GM12878 (cell line): ENCODE measurements around the gene TMEM151A. TPM values are rescaled to one million over a fixed set of nuclear protein-coding genes. Genes with fewer than 3 reads are reported as not detected.

ENCODE experiments used
- ATAC-seq: fragments of 200-7000 bp; cut with Tn5 transposase; 3 replicates; pipeline ENCODE4 v1.9.1; 2020; ENCODE audit warnings: mild to moderate bottlenecking, moderate library complexity
- BruUV-seq: library from RNA; stranded (reverse); fragments of 400-500 nt; replicated peaks from 2 replicates; lab custom pipeline; 2021; lab: Mats Ljungman, UMichigan
- CTCF ChIA-PET: fragments of 300-600 bp; sonication (Branson Sonifier 250); formaldehyde crosslinking; extraction: SDS; loops from one replicate; lab custom pipeline; 2021; ENCODE audit warnings: inconsistent platforms; lab: Yijun Ruan, JAX
- POLR2A ChIA-PET: fragments of 350-600 bp; formaldehyde crosslinking; extraction: SDS; loops from one replicate; lab custom pipeline; 2021; ENCODE audit warnings: inconsistent platforms; lab: Charles Lee
- RAD21 ChIA-PET: fragments of 300-600 bp; sonication (Branson Sonifier 250); formaldehyde crosslinking; loops from one replicate; lab custom pipeline; 2023; ENCODE audit warnings: antibody characterized with exemption; ENCODE audit not compliant: unreplicated experiment; lab: Charles Lee
- SMC1A ChIA-PET: fragments of 300-600 bp; sonication (Branson Sonifier 250); formaldehyde crosslinking; loops from one replicate; lab custom pipeline; 2023; ENCODE audit not compliant: unreplicated experiment, uncharacterized antibody; lab: Charles Lee
- DNase-seq: peaks from one replicate; pipeline ENCODE4 v3.0.0-alpha.2; 2011; ENCODE audit warnings: low read depth, low spot score
- FAIRE-seq: peaks from 3 replicates; lab custom pipeline; 2011; peaks lifted over from hg19 to GRCh38; lab: Jason Lieb, UNC
- H2AFZ ChIP-seq: 2 replicates; pipeline ENCODE4 v1.6.0; 2011; ENCODE audit warnings: low read depth, low read length, control low read depth; ENCODE audit not compliant: control insufficient read depth
- H3K27ac ChIP-seq: 2 replicates; pipeline ENCODE4 v1.5.1; 2011; ENCODE audit warnings: control low read depth; ENCODE audit not compliant: control insufficient read depth, insufficient read depth
- H3K27me3 ChIP-seq, 2 experiments: replicated peaks in 1 of 2; 2 replicates each; pipeline versions ENCODE4 v1.6.0 to v1.6.1; 2011; ENCODE audit warnings: low read length in 1 of 2; ENCODE audit not compliant: control insufficient read depth in 2 of 2, insufficient read depth in 2 of 2
- H3K36me3 ChIP-seq, 2 experiments: 2 replicates each; pipeline ENCODE4 v1.5.1; 2011; ENCODE audit warnings: low read length in 1 of 2; ENCODE audit not compliant: control insufficient read depth in 2 of 2, insufficient read depth in 2 of 2
- H3K4me1 ChIP-seq: 2 replicates; pipeline ENCODE4 v1.6.1; 2011; ENCODE audit warnings: mild to moderate bottlenecking, low read length, moderate library complexity, mixed read lengths; ENCODE audit not compliant: control insufficient read depth, insufficient read depth
- H3K4me2 ChIP-seq: 2 replicates; pipeline ENCODE4 v1.6.0; 2011; ENCODE audit warnings: control low read depth; ENCODE audit not compliant: control insufficient read depth, insufficient read depth
- H3K4me3 ChIP-seq: fragments of 200-600 bp; sonication (generic); 2 replicates; pipeline ENCODE4 v1.5.1; 2016
- H3K79me2 ChIP-seq: 2 replicates; pipeline ENCODE4 v1.6.0; 2011; ENCODE audit warnings: low read length; ENCODE audit not compliant: control insufficient read depth, insufficient read depth
- H3K9ac ChIP-seq: 2 replicates; pipeline ENCODE4 v1.8.0; 2011; ENCODE audit warnings: low read length, control low read depth, mixed read lengths; ENCODE audit not compliant: control insufficient read depth, insufficient read depth
- H3K9me3 ChIP-seq: replicated peaks from 3 replicates; pipeline ENCODE4 v1.5.1; 2011; ENCODE audit warnings: mild to moderate bottlenecking, low read length; ENCODE audit not compliant: control insufficient read depth, insufficient read depth
- H4K20me1 ChIP-seq: 2 replicates; pipeline ENCODE4 v1.6.0; 2011; ENCODE audit not compliant: control insufficient read depth, insufficient read depth
- BHLHE40 ChIP-seq, 2 experiments: fragments of 450-650 bp in 1 of 2; IDR thresholded peaks; 2 replicates each; pipeline ENCODE4 v1.6.1; 2011 to 2017; ENCODE audit warnings: low read depth in 2 of 2, borderline replicate concordance in 1 of 2, improper control_type of control experiment in 1 of 2, low read length in 1 of 2, mild to moderate bottlenecking in 1 of 2
- DPF2 ChIP-seq: fragments of 450-650 bp; IDR thresholded peaks from 2 replicates; pipeline ENCODE4 v1.6.1; 2017; ENCODE audit warnings: mild to moderate bottlenecking
- NFXL1 ChIP-seq: fragments of 450-650 bp; IDR thresholded peaks from 2 replicates; pipeline ENCODE4 v1.6.1; 2017; ENCODE audit warnings: antibody characterized with exemption, mild to moderate bottlenecking, borderline replicate concordance
- NR2F1 ChIP-seq: fragments of 450-650 bp; conservative IDR thresholded peaks from 2 replicates; pipeline ENCODE4 v1.6.1; 2017; ENCODE audit warnings: mild to moderate bottlenecking
- RBBP5 ChIP-seq: fragments of 200-600 bp; sonication (generic); conservative IDR thresholded peaks from 2 replicates; pipeline ENCODE4 v1.6.1; 2016
- SIX5 ChIP-seq: IDR thresholded peaks from 2 replicates; pipeline ENCODE4 v1.6.1; 2011; ENCODE audit warnings: mild to moderate bottlenecking, low read depth, low read length, moderate library complexity; ENCODE audit not compliant: severe bottlenecking
- ZNF592 ChIP-seq: fragments of 450-650 bp; IDR thresholded peaks from 2 replicates; pipeline ENCODE4 v1.6.1; 2017; ENCODE audit warnings: mild to moderate bottlenecking, moderate library complexity
- ZZZ3 ChIP-seq: IDR thresholded peaks from 2 replicates; pipeline ENCODE4 v1.6.1; 2011; ENCODE audit warnings: low read depth; ENCODE audit not compliant: control insufficient read depth, insufficient read length
- WGBS: methylation state at CpG from one replicate; pipeline ENCODE4 v1.1.6; 2016; ENCODE audit warnings: low lambda C conversion rate; ENCODE audit not compliant: insufficient replicate concordance, insufficient coverage; ENCODE audit errors: missing lambda C conversion rate; 5-methylcytosine and 5-hydroxymethylcytosine counted together
- in situ Hi-C: fragments of 300-500 bp; cut with MboI; formaldehyde crosslinking; loops from 9 replicates; pipeline ENCODE4 v1.14.3; 2018; ENCODE audit warnings: mixed read lengths
- intact Hi-C: fragments of 100-400 bp; cut with micrococcal nuclease; formaldehyde crosslinking; loops from one replicate; pipeline ENCODE4 v1.14.2; 2022; ENCODE audit not compliant: unreplicated experiment
- polyA plus RNA-seq, 11 experiments: library from polyadenylated mRNA; depleted of rRNA in 4 of 11; unstranded in 6 of 11; stranded (reverse) in 5 of 11; fragments of >200 nt; fragmentation: Nextera tagmentation in 4 of 11; fragmentation: Illumina TruSeq in 1 of 11; extraction: Ambion mirVana in 4 of 11; extraction: Trizol in 1 of 11; gene quantifications; 1 replicate in 1 of 11; 2 replicates in 10 of 11; pipeline versions ENCODE4 v1.2.1 to v1.2.3, GENCODE V29; 2011 to 2016; ENCODE audit warnings: inconsistent platforms in 2 of 11, missing spikeins in 2 of 11, low read depth in 1 of 11
- total RNA-seq, 4 experiments: library from RNA; depleted of rRNA in 3 of 4; stranded (reverse); fragments of >200 nt in 3 of 4; fragmentation: Illumina TruSeq in 1 of 4; extraction: Trizol in 1 of 4; gene quantifications; 2 replicates each; pipeline versions ENCODE4 v1.2.1 to v1.2.3, GENCODE V29; 2013 to 2021
- TF ChIP-seq, protein P1 (sequence below): fragments of 450-650 bp; IDR thresholded peaks from 2 replicates; pipeline ENCODE4 v1.6.1; 2016; ENCODE audit warnings: mild to moderate bottlenecking

The TMEM151A gene
- total and polyA plus RNA-seq, 10 of the 15 experiments (the other 5 are each of a cell fraction or from before 2014, with no cell fraction given) = not detected

DNA sequence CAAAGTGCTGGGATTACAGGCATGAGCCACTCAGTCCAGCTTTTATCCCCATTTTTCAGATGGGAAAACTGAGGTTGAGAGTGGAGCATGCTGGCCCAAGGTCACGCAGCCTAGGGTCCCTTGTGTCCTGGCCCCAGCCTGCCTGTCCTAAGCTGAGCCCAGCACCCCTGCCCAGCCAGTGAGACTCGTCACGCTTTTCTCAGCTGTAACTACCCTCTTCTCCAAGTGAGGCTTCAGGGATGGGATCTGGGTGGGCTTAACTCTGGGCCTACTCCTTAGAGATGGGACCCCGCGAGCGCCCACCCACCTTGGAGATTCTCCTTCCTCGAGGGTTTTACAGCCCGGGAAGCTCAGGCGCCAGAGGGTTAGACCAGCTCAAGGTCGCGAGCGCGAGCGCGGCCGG lies 390 bp upstream of the TMEM151A start (continued):
- TF ChIP-seq ZZZ3 (no peak), DPF2 (no peak), ZNF592 (no peak), RBBP5 (no peak), NFXL1 (no peak)

- WGBS = 10% methylated on average over 17 of the region's 17 CpGs
- in situ Hi-C loops = no loop called here
Observed at GRCh38 chr11:66292543-66293332, 1.0 kb downstream of the TMEM151A start.

More at GRCh38 chr11:66292543-66293332, 1.0 kb downstream of the TMEM151A start:
- DNase-seq (no peak), FAIRE-seq (no peak), ATAC-seq (no peak)
- TF ChIP-seq, protein P1, sequence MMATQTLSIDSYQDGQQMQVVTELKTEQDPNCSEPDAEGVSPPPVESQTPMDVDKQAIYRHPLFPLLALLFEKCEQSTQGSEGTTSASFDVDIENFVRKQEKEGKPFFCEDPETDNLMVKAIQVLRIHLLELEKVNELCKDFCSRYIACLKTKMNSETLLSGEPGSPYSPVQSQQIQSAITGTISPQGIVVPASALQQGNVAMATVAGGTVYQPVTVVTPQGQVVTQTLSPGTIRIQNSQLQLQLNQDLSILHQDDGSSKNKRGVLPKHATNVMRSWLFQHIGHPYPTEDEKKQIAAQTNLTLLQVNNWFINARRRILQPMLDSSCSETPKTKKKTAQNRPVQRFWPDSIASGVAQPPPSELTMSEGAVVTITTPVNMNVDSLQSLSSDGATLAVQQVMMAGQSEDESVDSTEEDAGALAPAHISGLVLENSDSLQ = no peak
- TF ChIP-seq NR2F1 (no peak), BHLHE40 (IDR thresholded peaks at IDR 0.05; ENCODE audit: borderline replicate concordance in 1 of 2, low read depth in 2 of 2, low read length in 1 of 2) (peak in 1 of 2 experiments; percentile 59; a peak in 2 of 4 replicates), SIX5 (no peak), ZZZ3 (no peak)
- no peak overlapping the region for H3K4me2 ChIP-seq
- no TSS peak for BruUV-seq
- intact Hi-C loops = no loop called here
- ChIA-PET SMC1A (no interaction called here), POLR2A (no interaction called here), RAD21 (no interaction called here), CTCF (no interaction called here)
- peaks cover 12% of the 10 kb centered on the region for H3K4me1 ChIP-seq
- no peaks in the 10 kb centered on the region for H4K20me1 ChIP-seq
- peaks cover 10% of the 10 kb centered on the region for H3K79me2 ChIP-seq
- H3K27me3 ChIP-seq = peaks cover 2 to 7% of the 10 kb centered on the region in 2 experiments; a peak in 2 of 4 replicates
- no peak overlapping the region for H3K27ac ChIP-seq
- no peaks in the 10 kb centered on the region for H3K9me3 ChIP-seq
- H3K36me3 ChIP-seq = no peaks in the 10 kb centered on the region
- H2AFZ ChIP-seq = no peak overlapping the region
- no peak overlapping the region for H3K9ac ChIP-seq
- no peak overlapping the region for H3K4me3 ChIP-seq
